Measurements from ENCODE around the gene ELANE. TPM values are rescaled to one million over a fixed set of nuclear protein-coding genes. Genes with fewer than 3 reads are reported as not detected.
"Not testable (repeated sequence)": the region's sequence is repeated elsewhere in the genome, so short reads cannot be mapped to it uniquely, and the experiment has no call there.

Gene ELANE
- total RNA-seq, 1 donor from 2014 or later = 1.6 TPM

DNA sequence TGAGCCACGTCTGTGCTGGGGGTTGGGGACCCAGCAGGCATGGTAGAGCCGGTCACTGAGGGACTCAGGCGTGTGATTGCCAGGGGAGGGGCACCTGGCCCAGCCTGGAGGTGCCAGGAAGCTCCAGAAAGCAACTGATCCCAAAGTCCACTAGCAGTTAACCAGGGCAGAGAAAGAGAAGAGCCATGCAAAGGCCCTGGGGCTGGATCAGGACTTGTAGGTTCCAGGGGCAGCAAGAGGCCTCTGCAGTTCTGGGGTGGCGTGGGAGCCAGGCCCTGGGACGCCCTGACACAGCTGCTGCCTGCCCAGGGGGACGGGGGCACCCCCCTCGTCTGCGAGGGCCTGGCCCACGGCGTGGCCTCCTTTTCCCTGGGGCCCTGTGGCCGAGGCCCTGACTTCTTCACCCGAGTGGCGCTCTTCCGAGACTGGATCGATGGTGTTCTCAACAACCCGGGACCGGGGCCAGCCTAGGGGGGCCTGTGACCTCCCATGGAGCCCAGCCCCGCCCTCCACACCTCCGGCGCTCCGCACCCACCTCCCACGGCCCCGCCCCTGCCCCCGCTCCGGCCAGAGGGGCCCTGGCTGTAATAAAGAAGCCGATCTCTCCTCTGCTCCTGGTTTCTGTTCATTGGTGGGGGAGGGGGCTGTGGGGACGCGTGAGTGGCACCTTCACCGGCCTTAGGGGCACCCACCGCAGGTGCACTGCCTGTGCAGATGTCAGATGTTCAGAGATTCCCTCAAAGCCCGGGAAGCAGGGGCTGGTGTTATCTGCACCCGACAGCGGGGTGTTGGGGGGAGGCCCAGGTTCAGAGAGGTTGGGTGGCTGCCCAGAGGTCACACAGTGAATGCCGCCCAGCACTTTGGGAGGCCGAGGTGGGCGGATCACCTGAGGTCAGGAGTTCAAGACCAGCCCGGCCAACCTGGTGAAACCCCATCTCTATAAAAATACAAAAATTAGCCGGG lies 20.4 kb upstream of the ELANE start:
- DNase-seq (ENCODE audit: missing footprints) (peak; percentile 35), ATAC-seq (no peak)
- intact Hi-C loops (cut with DNase I) = no loop called here

DNA sequence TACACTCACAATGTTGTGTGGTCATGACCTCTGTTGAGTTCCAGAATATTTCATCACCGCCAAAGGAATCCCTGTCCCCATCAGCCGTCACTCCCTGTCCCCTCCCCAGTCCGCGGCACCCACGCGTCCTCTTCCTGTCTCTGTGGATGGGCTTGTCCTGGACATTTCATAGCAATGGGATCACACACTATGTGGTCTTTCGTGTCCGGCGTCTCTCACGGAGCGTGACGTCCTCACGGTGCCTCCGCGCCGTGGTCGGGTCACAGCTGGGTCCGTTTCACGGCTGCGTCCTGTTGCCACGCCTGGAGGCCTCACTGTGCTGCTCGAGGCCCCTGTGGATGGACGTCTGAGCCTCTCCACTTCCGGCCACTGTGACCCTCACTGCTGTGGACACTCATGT lies 17.9 kb upstream of the ELANE start:
- intact Hi-C loops (cut with DNase I) = no loop called here
- ATAC-seq (no peak), DNase-seq (ENCODE audit: missing footprints) (peak; percentile 31)

DNA sequence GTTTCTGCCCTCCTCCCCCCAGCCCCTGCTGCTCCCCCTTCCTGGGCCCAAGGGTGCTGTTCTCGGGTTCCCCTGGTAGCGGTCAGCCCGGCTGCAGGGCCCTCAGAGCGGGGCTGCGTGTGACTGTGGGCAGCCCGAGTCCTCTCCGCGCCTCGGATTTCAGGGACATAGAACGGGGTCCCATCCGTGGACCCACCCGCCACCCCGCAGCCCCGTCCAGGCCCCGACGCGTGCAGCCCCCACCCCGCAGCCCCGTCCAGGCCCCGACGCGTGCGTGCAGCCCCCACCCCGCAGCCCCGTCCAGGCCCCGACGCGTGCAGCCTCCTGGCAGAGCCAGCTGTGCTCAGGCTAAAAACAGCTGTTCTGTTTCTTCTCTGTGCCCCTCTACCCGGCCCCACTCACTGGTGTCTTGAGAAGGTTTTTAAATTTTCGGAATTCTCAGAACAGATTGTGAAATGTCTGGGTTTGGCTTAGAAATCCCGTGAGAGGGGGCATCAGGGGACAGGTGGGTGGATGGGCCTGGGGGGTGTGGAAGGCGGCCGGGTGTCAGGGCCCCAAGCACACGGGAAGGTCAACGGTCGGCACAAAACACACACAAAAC lies 16.8 kb upstream of the ELANE start:
- intact Hi-C loops (cut with DNase I) = no loop called here
- peak; percentile 26 for ATAC-seq
- peak; percentile 55 for DNase-seq (ENCODE audit: missing footprints)

DNA sequence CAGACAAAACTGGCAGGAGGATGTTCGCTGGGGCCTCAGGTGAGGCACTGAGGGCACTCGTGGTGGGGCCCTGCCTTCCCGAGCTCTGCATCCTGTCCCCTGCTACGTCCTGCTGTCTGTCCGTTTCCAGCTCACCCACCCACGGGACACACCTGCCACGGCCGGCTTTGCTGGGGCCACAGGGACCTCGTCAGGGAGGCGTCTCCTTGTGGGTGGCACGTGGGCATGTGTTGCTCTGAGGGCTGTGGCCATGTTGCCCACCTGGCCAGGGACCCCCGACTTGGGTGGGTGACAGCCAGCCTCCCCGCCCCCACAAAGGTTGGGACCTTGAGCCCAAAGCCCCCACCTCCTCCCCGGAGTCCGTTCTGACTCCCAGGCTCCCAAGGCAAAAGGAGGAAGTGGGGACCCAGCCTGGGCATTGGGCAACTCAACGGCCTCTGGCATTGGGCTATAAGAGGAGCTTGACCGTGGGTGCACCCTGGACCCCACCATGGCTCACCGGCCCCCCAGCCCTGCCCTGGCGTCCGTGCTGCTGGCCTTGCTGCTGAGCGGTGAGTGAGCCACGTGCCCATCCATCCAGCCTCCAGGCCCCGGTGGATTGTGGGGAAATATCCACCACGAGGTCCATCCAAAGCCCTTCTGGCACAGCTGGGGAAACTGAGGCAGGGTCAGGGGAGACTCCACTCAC lies 11.4 kb upstream of the ELANE start, which contains the start of gene PRTN3:
Gene PRTN3 (plus strand): TSS at position 481 of the 688 bp plus-strand sequence. CDS start 10 bp downstream, at position 491.
- peak; percentile 74 for DNase-seq (ENCODE audit: missing footprints)
- intact Hi-C loops (cut with DNase I) = no loop called here
- no peak for ATAC-seq

DNA sequence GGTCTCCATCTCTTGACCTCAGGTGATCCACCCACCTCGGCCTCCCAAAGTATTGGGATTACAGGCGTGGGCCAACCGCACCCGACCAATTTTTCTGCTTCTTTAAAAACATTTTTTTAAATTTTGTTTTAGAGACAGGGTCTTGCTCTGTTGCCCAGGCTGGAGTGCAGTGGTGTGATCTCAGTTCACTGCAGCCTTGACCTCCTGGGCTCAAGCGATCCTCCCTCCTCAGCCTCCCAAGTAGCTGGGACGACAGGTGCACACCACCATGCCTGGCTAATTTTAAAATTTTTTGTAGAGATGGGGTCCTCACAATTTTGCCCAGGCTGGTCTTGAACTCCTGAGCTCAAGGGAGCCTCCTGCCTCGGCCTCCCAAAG lies 9.3 kb upstream of the ELANE start:
- ATAC-seq; intact Hi-C loops (cut with DNase I); DNase-seq (ENCODE audit: missing footprints): not testable (repeated sequence)

DNA sequence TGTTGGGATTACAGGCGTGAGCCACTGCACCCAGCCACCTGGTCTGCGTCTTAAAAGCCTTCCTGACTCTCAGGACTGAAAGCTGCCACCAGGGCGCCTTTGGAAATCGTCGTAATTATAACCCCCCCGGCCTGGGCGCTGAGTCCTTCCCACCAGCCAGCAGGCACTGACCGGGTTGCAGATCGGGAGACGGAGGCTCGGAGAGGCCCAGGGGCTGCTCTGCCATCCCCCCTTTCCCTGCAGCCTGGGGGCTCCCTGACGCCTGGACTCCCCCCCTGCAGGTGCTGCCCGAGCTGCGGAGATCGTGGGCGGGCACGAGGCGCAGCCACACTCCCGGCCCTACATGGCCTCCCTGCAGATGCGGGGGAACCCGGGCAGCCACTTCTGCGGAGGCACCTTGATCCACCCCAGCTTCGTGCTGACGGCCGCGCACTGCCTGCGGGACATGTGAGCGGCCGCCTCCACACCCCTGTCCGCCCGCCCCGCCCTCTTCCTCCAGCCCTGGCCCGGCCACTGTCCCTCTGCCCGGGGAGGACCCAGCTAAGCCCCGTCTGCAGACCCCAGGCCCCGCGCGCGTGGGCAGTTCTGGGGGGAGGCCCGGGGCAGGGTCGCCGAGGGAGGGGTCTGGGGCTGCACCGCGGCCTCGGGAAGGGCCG lies 8.8 kb upstream of the ELANE start:
- intact Hi-C loops (cut with DNase I) = no loop called here
- peak; percentile 79 for DNase-seq (ENCODE audit: missing footprints)
- ATAC-seq = no peak

DNA sequence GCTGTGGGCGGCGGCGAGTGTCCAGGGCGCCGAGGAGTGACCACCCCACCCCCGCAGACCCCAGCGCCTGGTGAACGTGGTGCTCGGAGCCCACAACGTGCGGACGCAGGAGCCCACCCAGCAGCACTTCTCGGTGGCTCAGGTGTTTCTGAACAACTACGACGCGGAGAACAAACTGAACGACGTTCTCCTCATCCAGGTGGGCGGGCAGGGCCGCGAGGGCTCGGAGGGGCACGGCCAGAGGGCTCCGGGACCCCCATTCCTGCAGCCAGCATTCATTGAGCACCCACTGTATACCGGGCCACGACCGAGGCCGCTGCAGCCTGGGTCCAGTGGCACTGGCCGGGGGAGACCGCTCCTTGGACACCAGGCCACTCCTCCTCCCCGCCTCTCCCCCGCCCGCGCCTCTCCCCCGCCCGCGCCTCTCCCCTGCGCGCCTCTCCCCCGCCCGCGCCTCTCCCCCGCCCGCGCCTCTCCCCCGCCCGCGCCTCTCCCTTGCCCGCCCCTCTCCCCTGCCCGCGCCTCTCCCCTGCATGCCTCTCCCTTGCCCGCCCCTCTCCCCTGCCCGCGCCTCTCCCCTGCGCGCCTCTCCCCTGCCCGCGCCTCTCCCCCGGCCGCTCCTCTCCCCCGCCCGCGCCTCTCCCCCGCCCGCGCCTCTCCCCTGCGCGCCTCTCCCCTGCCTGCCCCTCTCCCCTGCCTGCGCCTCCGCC lies 8.1 kb upstream of the ELANE start:
- ATAC-seq (no peak), DNase-seq (ENCODE audit: missing footprints) (no peak)
- intact Hi-C loops (cut with DNase I) = no loop called here

DNA sequence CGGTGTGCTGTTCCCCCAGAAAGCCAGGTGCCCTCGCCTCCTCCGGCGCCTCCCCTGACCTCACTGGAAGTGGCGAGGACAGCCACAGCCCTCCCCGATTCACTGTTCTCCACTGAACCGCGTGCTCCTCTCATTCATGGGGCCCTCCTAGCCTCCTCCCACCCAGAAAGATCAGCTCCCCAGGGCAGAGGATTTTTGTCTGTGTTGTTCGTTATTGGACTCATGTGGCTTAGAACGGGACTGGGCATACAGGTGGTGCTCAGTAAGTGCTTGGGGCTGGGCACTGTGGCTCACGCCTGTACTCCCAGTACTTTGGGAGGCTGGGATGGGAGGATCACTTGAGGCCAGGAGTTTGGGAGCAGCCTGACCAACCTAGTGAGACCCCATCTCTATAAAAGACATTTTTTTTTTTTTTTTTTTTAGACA lies 7.5 kb upstream of the ELANE start:
- ATAC-seq (no peak), DNase-seq (ENCODE audit: missing footprints) (no peak)
- intact Hi-C loops (cut with DNase I) = no loop called here

DNA sequence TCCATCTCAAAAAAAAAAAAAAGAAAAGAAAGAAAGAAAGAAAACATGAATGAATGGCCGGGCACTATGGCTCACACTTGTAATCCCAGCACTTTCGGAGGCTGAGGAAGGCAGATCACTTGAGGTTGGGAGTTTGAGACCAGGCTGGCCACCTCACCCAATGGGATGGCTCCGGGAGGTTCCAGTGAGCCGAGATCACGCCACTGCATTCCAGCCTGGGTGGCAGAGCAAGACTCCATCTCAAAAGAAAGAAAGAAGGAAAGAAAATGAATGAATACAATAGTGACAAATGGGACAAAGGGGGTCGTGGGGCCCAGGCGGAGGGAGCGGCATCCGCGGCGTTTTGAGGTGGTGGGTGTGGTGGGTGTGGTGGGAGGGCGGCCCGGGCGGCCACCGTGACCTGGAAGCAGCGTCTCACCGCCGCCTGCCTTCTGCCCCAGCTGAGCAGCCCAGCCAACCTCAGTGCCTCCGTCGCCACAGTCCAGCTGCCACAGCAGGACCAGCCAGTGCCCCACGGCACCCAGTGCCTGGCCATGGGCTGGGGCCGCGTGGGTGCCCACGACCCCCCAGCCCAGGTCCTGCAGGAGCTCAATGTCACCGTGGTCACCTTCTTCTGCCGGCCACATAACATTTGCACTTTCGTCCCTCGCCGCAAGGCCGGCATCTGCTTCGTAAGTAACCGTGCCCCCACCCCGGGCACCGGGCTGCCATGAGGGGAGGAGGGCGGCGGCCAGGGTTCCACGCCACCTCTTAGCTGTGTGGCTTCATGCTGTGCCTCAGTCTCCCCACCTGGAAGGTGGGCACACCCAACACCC lies 6.2 kb upstream of the ELANE start:
- ATAC-seq = no peak
- intact Hi-C loops (cut with DNase I) = loop anchor here (5.0 kb wide), 1 partner anchor 44 kb away; no protein-coding TSS in a partner anchor

DNA sequence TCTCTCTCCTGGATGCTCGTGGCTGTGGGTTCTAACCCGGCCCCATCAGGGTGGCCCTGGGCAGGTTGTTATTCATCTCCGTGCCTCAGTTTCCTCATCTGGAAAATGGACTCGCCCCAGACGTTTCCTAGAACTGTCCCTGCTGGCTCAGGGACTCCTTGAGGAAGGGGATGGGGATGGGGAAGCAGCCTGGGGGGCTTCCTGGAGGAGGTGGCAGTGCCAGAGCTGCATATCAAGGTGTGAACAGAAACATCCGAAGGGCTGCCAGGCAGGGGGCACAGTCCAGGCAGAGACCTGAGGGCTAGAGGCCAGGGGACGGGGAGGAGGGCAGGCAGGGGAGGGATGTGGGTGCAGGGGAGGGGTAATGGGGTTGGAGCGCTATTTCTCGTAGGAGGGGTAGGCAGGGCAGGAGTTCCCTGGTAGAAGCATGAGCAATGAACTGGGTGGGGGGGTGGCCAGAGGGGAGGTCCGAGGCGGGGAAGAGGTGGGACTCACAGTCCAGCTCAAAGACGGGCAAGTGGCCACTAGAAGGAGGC lies 3.6 kb upstream of the ELANE start:
- ATAC-seq (peak; percentile 32), DNase-seq (ENCODE audit: missing footprints) (peak; percentile 73)
- intact Hi-C loops (cut with DNase I) = loop anchor here (5.0 kb wide), 1 partner anchor 46 kb away; no protein-coding TSS in a partner anchor

More for the DNA sequence above, 6.2 kb upstream of the ELANE start:
- DNase-seq (ENCODE audit: missing footprints) = no peak

DNA sequence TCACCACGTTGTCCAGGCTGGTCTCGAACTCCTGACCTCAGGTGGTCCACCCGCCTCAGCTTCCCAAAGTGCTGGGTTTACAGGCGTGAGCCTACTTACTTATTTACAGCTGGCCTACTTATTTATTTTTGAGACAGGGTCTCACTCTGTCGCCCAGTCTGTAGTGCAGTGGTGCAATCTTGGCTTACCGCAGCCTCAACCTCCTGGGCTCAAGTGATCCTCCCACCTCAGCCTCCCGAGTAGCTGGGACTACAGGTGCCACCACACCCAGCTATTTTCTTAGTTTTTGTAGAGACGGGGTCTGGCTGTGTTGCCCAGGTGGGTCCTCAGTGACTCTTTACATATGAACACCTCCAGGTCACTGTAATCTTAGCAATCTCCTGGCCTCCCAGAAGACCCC lies 2.9 kb upstream of the ELANE start:
- DNase-seq (ENCODE audit: missing footprints); ATAC-seq: not testable (repeated sequence)
- intact Hi-C loops (cut with DNase I) = loop anchor here (5.0 kb wide), 1 partner anchor 47 kb away; no protein-coding TSS in a partner anchor

DNA sequence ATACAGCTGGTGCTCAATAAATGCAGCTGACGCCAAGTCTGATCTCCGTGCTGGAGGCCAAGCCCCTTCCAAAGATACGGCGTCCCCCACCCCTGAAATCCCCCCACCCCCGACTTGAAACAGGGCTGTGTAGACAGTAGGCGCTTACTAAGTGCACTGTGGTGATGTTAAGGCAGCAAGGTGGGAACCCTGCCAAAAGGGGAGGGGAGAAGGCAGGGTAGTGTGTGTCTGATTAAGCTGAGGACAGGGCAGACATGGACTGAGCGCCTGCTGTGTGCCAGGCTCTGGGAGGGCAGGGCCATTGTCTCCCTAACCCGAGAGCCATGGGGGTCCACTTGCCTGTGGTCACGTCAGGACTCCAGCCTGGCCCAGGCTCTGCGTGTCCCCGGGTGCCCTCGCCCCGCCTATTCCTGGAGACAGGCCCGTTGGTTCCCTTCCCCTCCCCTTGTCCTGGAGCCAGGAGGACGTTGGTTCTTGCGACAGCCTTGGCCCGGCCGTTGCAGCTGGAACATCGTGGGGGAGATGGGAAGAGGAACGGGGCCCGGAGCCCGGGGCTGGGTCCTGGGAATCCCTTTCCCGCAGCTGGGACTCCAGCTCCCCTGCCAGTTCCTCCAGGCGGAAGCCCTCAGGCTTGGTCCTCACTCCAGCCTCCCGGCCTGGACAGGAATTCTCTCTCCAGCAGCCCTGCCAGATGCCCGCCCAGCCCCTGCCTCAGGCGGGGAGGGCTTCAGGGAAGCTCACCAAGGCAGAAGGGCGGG lies 1.7 kb upstream of the ELANE start:
- peak; percentile 89 for ATAC-seq
- intact Hi-C loops (cut with DNase I) = no loop called here

DNA sequence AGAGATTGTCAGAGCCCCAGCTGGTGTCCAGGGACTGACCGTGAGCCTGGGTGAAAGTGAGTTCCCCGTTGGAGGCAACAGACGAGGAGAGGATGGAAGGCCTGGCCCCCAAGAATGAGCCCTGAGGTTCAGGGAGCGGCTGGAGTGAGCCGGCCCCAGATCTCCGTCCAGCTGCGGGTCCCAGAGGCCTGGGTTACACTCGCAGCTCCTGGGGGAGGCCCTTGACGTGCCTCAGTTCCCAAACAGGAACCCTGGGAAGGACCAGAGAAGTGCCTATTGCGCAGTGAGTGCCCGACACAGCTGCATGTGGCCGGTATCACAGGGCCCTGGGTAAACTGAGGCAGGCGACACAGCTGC lies 1.1 kb upstream of the ELANE start:
- intact Hi-C loops (cut with DNase I) = no loop called here
- DNase-seq (ENCODE audit: missing footprints) (no peak), ATAC-seq (no peak)

More for the DNA sequence above, 1.7 kb upstream of the ELANE start:
- DNase-seq (ENCODE audit: missing footprints) = peak; percentile 95

DNA sequence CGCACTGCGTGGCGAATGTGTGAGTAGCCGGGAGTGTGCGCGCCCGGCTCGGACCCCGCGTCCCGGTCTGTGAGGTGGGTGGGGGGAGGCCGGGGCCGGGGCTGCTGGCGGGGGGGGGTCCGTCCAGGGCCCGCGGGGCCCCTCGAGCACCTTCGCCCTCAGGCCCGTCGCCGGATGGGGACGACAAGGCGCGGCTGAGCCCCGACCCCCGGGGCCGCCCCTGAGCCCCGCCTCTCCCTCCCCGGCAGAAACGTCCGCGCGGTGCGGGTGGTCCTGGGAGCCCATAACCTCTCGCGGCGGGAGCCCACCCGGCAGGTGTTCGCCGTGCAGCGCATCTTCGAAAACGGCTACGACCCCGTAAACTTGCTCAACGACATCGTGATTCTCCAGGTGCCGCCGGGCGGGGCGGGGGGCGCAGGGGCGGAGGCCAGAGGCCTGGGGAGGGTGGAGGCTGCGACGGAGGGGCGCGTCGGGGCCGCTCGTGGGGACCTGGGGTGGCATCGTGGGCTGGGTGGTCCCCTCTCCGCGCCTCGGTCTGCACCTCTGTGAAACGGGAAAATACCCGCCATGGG lies 997 bp downstream of the ELANE start:
- DNase-seq (ENCODE audit: missing footprints) (no peak), ATAC-seq (no peak)
- intact Hi-C loops (cut with DNase I) = no loop called here

DNA sequence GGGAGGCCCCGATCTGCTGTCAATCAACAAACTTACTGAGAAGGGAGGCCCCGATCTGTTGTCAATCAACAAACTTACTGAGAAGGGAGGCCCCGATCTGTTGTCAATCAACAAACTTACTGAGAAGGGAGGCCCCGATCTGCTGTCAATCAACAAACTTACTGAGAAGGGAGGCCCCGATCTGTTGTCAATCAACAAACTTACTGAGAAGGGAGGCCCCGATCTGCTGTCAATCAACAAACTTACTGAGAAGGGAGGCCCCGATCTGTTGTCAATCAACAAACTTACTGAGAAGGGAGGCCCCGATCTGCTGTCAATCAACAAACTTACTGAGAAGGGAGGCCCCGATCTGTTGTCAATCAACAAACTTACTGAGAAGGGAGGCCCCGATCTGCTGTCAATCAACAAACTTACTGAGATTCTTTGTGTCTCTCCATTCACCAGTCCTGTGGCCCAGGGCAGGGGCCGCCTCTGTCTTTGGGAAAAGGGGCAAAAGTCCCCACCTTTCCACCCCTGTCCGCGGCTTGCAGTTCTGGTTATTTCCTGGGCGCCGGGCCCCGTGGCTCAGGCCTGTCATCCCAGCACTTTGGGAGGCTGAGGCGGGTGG lies 1.6 kb downstream of the ELANE start:
- ATAC-seq; DNase-seq (ENCODE audit: missing footprints); intact Hi-C loops (cut with DNase I): not testable (repeated sequence)

DNA sequence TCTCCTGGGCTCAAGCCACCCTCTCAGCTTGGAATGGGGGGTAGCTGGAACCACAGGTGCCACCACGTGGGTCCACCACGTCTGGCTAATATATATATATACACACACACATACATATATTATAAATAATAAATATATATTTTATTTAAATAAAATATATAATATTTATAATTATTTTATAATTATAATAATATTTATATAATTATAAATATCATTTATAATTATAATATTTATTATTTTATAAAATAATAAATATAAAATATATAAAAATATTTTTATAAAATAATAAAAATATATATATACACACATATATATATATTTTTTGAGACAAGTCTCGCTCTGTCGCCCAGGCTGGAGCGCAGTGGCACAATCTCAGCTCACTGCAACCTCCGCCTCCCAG lies 2.4 kb downstream of the ELANE start:
- no peak for DNase-seq (ENCODE audit: missing footprints)
- intact Hi-C loops (cut with DNase I) = no loop called here
- ATAC-seq = no peak
